GM12878 (cell line): Measurements from ENCODE around the gene TTR. TPM values are rescaled to one million over a fixed set of nuclear protein-coding genes. Genes with fewer than 3 reads are reported as not detected.

Source experiments
- ATAC-seq: fragments of 200-7000 bp; cut with Tn5 transposase; 3 replicates; pipeline ENCODE4 v1.9.1; 2020; ENCODE audit warnings: mild to moderate bottlenecking, moderate library complexity
- BruUV-seq: library from RNA; stranded (reverse); fragments of 400-500 nt; replicated peaks from 2 replicates; lab custom pipeline; 2021; lab: Mats Ljungman, UMichigan
- CTCF ChIA-PET: fragments of 300-600 bp; sonication (Branson Sonifier 250); formaldehyde crosslinking; extraction: SDS; loops from one replicate; lab custom pipeline; 2021; ENCODE audit warnings: inconsistent platforms; lab: Yijun Ruan, JAX
- POLR2A ChIA-PET: fragments of 350-600 bp; formaldehyde crosslinking; extraction: SDS; loops from one replicate; lab custom pipeline; 2021; ENCODE audit warnings: inconsistent platforms; lab: Charles Lee
- RAD21 ChIA-PET: fragments of 300-600 bp; sonication (Branson Sonifier 250); formaldehyde crosslinking; loops from one replicate; lab custom pipeline; 2023; ENCODE audit warnings: antibody characterized with exemption; ENCODE audit not compliant: unreplicated experiment; lab: Charles Lee
- SMC1A ChIA-PET: fragments of 300-600 bp; sonication (Branson Sonifier 250); formaldehyde crosslinking; loops from one replicate; lab custom pipeline; 2023; ENCODE audit not compliant: unreplicated experiment, uncharacterized antibody; lab: Charles Lee
- DNase-seq: peaks from one replicate; pipeline ENCODE4 v3.0.0-alpha.2; 2011; ENCODE audit warnings: low read depth, low spot score
- FAIRE-seq: peaks from 3 replicates; lab custom pipeline; 2011; peaks lifted over from hg19 to GRCh38; lab: Jason Lieb, UNC
- H2AFZ ChIP-seq: 2 replicates; pipeline ENCODE4 v1.6.0; 2011; ENCODE audit warnings: low read depth, low read length, control low read depth; ENCODE audit not compliant: control insufficient read depth
- H3K27ac ChIP-seq: 2 replicates; pipeline ENCODE4 v1.5.1; 2011; ENCODE audit warnings: control low read depth; ENCODE audit not compliant: control insufficient read depth, insufficient read depth
- H3K27me3 ChIP-seq, 2 experiments: replicated peaks in 1 of 2; 2 replicates each; pipeline versions ENCODE4 v1.6.0 to v1.6.1; 2011; ENCODE audit warnings: low read length in 1 of 2; ENCODE audit not compliant: control insufficient read depth in 2 of 2, insufficient read depth in 2 of 2
- H3K36me3 ChIP-seq, 2 experiments: 2 replicates each; pipeline ENCODE4 v1.5.1; 2011; ENCODE audit warnings: low read length in 1 of 2; ENCODE audit not compliant: control insufficient read depth in 2 of 2, insufficient read depth in 2 of 2
- H3K4me1 ChIP-seq: 2 replicates; pipeline ENCODE4 v1.6.1; 2011; ENCODE audit warnings: mild to moderate bottlenecking, low read length, moderate library complexity, mixed read lengths; ENCODE audit not compliant: control insufficient read depth, insufficient read depth
- H3K4me2 ChIP-seq: 2 replicates; pipeline ENCODE4 v1.6.0; 2011; ENCODE audit warnings: control low read depth; ENCODE audit not compliant: control insufficient read depth, insufficient read depth
- H3K4me3 ChIP-seq: fragments of 200-600 bp; sonication (generic); 2 replicates; pipeline ENCODE4 v1.5.1; 2016
- H3K79me2 ChIP-seq: 2 replicates; pipeline ENCODE4 v1.6.0; 2011; ENCODE audit warnings: low read length; ENCODE audit not compliant: control insufficient read depth, insufficient read depth
- H3K9ac ChIP-seq: 2 replicates; pipeline ENCODE4 v1.8.0; 2011; ENCODE audit warnings: low read length, control low read depth, mixed read lengths; ENCODE audit not compliant: control insufficient read depth, insufficient read depth
- H3K9me3 ChIP-seq: replicated peaks from 3 replicates; pipeline ENCODE4 v1.5.1; 2011; ENCODE audit warnings: mild to moderate bottlenecking, low read length; ENCODE audit not compliant: control insufficient read depth, insufficient read depth
- H4K20me1 ChIP-seq: 2 replicates; pipeline ENCODE4 v1.6.0; 2011; ENCODE audit not compliant: control insufficient read depth, insufficient read depth
- CBX5 ChIP-seq: sonication (generic); IDR thresholded peaks from 2 replicates; pipeline ENCODE4 v1.6.1; 2016; ENCODE audit warnings: low read depth, moderate library complexity, mild to moderate bottlenecking, inconsistent platforms
- CHD4 ChIP-seq: fragments of 200-600 bp; sonication (generic); IDR thresholded peaks from 2 replicates; pipeline ENCODE4 v1.6.1; 2016; ENCODE audit warnings: mild to moderate bottlenecking
- CREM ChIP-seq: IDR thresholded peaks from 2 replicates; pipeline ENCODE4 v1.6.1; 2014; ENCODE audit warnings: antibody characterized with exemption, low read depth
- E2F8 ChIP-seq: fragments of 450-650 bp; IDR thresholded peaks from 2 replicates; pipeline ENCODE4 v1.6.1; 2018; ENCODE audit warnings: mild to moderate bottlenecking, low read depth, moderate library complexity; ENCODE audit not compliant: partially characterized antibody
- EP300 ChIP-seq, 2 experiments: fragments of 150-350 bp in 1 of 2; IDR thresholded peaks; 2 replicates each; pipeline ENCODE4 v1.6.1; 2011 to 2012; ENCODE audit warnings: low read depth in 2 of 2, low read length in 2 of 2, borderline replicate concordance in 1 of 2, improper control_type of control experiment in 1 of 2, inconsistent platforms in 1 of 2; ENCODE audit not compliant: control insufficient read depth in 1 of 2
- HDAC6 ChIP-seq: fragments of 200-600 bp; sonication (generic); IDR thresholded peaks from one replicate; pipeline ENCODE4 v1.8.0; 2017; ENCODE audit warnings: antibody characterized with exemption; ENCODE audit not compliant: unreplicated experiment
- HDGF ChIP-seq: fragments of 450-650 bp; IDR thresholded peaks from 2 replicates; pipeline ENCODE4 v1.6.1; 2016; ENCODE audit warnings: antibody characterized with exemption
- IRF3 ChIP-seq: fragments of 450-650 bp; IDR thresholded peaks from 2 replicates; pipeline ENCODE4 v1.6.1; 2014; ENCODE audit warnings: mild to moderate bottlenecking
- MXI1 ChIP-seq: fragments of 150-350 bp; IDR thresholded peaks from 2 replicates; pipeline ENCODE4 v1.6.1; 2011; ENCODE audit warnings: low read depth, mild to moderate bottlenecking, inconsistent platforms, low read length, improper control_type of control experiment
- NFIC ChIP-seq: IDR thresholded peaks from 2 replicates; pipeline ENCODE4 v1.6.1; 2012; ENCODE audit warnings: low read depth, mild to moderate bottlenecking, inconsistent platforms, low read length, moderate library complexity
- NRF1 ChIP-seq: conservative IDR thresholded peaks from 2 replicates; pipeline ENCODE4 v1.6.1; 2011; ENCODE audit warnings: mild to moderate bottlenecking, low read depth, low read length, improper control_type of control experiment
- RUNX3 ChIP-seq: IDR thresholded peaks from 2 replicates; pipeline ENCODE4 v1.6.1; 2012; ENCODE audit warnings: low read length, inconsistent platforms
- SMARCA5 ChIP-seq: fragments of 450-650 bp; IDR thresholded peaks from 2 replicates; pipeline ENCODE4 v1.6.1; 2017; ENCODE audit warnings: mild to moderate bottlenecking
- SP1 ChIP-seq: IDR thresholded peaks from one replicate; pipeline ENCODE4 v1.6.1; 2011; ENCODE audit warnings: low read depth, low read length
- SUPT20H ChIP-seq: IDR thresholded peaks from 2 replicates; pipeline ENCODE4 v1.6.1; 2011; ENCODE audit warnings: low read depth, mild to moderate bottlenecking, low read length, moderate library complexity, borderline replicate concordance; ENCODE audit not compliant: control insufficient read depth
- TCF7 ChIP-seq: IDR thresholded peaks from 2 replicates; pipeline ENCODE4 v1.6.1; 2014; ENCODE audit warnings: antibody characterized with exemption, borderline replicate concordance
- ZNF274 ChIP-seq: IDR thresholded peaks from one replicate; pipeline ENCODE4 v1.8.0; 2011; ENCODE audit not compliant: insufficient read length, insufficient read depth
- WGBS: methylation state at CpG from one replicate; pipeline ENCODE4 v1.1.6; 2016; ENCODE audit warnings: low lambda C conversion rate; ENCODE audit not compliant: insufficient replicate concordance, insufficient coverage; ENCODE audit errors: missing lambda C conversion rate; 5-methylcytosine and 5-hydroxymethylcytosine counted together
- in situ Hi-C: fragments of 300-500 bp; cut with MboI; formaldehyde crosslinking; loops from 9 replicates; pipeline ENCODE4 v1.14.3; 2018; ENCODE audit warnings: mixed read lengths
- intact Hi-C: fragments of 100-400 bp; cut with micrococcal nuclease; formaldehyde crosslinking; loops from one replicate; pipeline ENCODE4 v1.14.2; 2022; ENCODE audit not compliant: unreplicated experiment
- polyA plus RNA-seq, 11 experiments: library from polyadenylated mRNA; depleted of rRNA in 4 of 11; unstranded in 6 of 11; stranded (reverse) in 5 of 11; fragments of >200 nt; fragmentation: Nextera tagmentation in 4 of 11; fragmentation: Illumina TruSeq in 1 of 11; extraction: Ambion mirVana in 4 of 11; extraction: Trizol in 1 of 11; gene quantifications; 1 replicate in 1 of 11; 2 replicates in 10 of 11; pipeline versions ENCODE4 v1.2.1 to v1.2.3, GENCODE V29; 2011 to 2016; ENCODE audit warnings: inconsistent platforms in 2 of 11, missing spikeins in 2 of 11, low read depth in 1 of 11
- total RNA-seq, 4 experiments: library from RNA; depleted of rRNA in 3 of 4; stranded (reverse); fragments of >200 nt in 3 of 4; fragmentation: Illumina TruSeq in 1 of 4; extraction: Trizol in 1 of 4; gene quantifications; 2 replicates each; pipeline versions ENCODE4 v1.2.1 to v1.2.3, GENCODE V29; 2013 to 2021
- TF ChIP-seq, protein P1 (sequence below): fragments of 150-350 bp; IDR thresholded peaks from 2 replicates; pipeline ENCODE4 v1.6.1; 2016; ENCODE audit warnings: low read depth, low read length

Gene TTR
- total and polyA plus RNA-seq, 10 of the 15 experiments (the other 5 are each of a cell fraction or from before 2014, with no cell fraction given), result 0.05 to 1.2 TPM; not detected in 8

GRCh38 chr18:31585991-31586390 lies 5.7 kb upstream of the TTR start:
- Histone ChIP-seq H3K27ac (no peak overlapping the region), H3K36me3 (no peaks in the 10 kb centered on the region), H2AFZ (no peak overlapping the region), H4K20me1 (no peaks in the 10 kb centered on the region), H3K4me3 (no peak overlapping the region), H3K79me2 (no peaks in the 10 kb centered on the region), H3K4me2 (no peak overlapping the region), H3K4me1 (no peaks in the 10 kb centered on the region), H3K27me3 (no peaks in the 10 kb centered on the region), H3K9ac (no peak overlapping the region), H3K9me3 (no peaks in the 10 kb centered on the region)
- no peak for ATAC-seq
- intact Hi-C loops (no loop called here), in situ Hi-C loops (no loop called here)
- POLR2A ChIA-PET, result interaction anchor here (0.6 kb wide), 1 partner anchor 73 kb away, joined by 5 read pairs; no protein-coding TSS in a partner anchor
- FAIRE-seq, result no peak
- WGBS, result 78% methylated on average over 5 of the region's 5 CpGs
- CTCF ChIA-PET, result no interaction called here
- RAD21 ChIA-PET, result no interaction called here
- SMC1A ChIA-PET, result interaction anchor here (1.2 to 1.5 kb wide), 3 partner anchors 10 to 25 kb away, joined by 3 read pairs; no protein-coding TSS in a partner anchor
- DNase-seq, result no peak
- TF ChIP-seq NFIC (no peak), SP1 (no peak), RUNX3 (no peak), CHD4 (no peak), HDGF (no peak), MXI1 (no peak), NRF1 (no peak), SMARCA5 (no peak), TCF7 (no peak), E2F8 (no peak), HDAC6 (no peak), EP300 (IDR thresholded peaks at IDR 0.05; ENCODE audit: borderline replicate concordance in 1 of 2, control insufficient read depth in 1 of 2, low read depth in 2 of 2, low read length in 2 of 2) (no peak), CBX5 (no peak), IRF3 (no peak), SUPT20H (no peak), ZNF274 (no peak), CREM (no peak)
- TF ChIP-seq, protein P1, sequence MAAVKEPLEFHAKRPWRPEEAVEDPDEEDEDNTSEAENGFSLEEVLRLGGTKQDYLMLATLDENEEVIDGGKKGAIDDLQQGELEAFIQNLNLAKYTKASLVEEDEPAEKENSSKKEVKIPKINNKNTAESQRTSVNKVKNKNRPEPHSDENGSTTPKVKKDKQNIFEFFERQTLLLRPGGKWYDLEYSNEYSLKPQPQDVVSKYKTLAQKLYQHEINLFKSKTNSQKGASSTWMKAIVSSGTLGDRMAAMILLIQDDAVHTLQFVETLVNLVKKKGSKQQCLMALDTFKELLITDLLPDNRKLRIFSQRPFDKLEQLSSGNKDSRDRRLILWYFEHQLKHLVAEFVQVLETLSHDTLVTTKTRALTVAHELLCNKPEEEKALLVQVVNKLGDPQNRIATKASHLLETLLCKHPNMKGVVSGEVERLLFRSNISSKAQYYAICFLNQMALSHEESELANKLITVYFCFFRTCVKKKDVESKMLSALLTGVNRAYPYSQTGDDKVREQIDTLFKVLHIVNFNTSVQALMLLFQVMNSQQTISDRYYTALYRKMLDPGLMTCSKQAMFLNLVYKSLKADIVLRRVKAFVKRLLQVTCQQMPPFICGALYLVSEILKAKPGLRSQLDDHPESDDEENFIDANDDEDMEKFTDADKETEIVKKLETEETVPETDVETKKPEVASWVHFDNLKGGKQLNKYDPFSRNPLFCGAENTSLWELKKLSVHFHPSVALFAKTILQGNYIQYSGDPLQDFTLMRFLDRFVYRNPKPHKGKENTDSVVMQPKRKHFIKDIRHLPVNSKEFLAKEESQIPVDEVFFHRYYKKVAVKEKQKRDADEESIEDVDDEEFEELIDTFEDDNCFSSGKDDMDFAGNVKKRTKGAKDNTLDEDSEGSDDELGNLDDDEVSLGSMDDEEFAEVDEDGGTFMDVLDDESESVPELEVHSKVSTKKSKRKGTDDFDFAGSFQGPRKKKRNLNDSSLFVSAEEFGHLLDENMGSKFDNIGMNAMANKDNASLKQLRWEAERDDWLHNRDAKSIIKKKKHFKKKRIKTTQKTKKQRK, result no peak
- BruUV-seq, result no TSS peak
